Activated CD4-positive, alpha-beta T cell treated with anti-CD3 and anti-CD28 coated beads, Interleukin-2, Interleukin-4, amounts not matched to agents 100 ng/mL and 50 ng/mL, durations not matched to agents 16 hours and 8 hours (primary cell): ENCODE results near the gene RNLS.

Experiments used
- DNase-seq: peaks from one replicate; pipeline ENCODE4 v3.0.0-alpha.2; 2020; ENCODE audit warnings: low spot score

RNLS gene

DNA sequence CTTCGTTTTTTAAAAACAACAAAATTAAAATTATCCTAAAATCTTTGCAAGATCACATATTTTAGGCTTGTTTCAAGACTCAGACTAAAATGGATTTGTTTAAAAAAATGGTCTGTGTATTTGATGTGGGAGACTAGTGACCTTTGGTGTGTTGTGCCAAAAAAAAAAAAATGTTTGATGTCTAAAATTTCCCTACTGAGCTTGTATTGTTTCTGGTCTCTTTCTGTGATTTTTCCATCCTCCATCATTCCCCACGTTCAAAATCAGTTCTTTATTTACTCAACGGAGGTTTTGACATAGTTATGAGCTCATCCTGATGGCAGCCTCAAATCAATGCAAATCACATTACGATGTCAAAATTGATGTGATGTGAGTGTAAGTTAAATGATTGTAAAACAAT lies 326.2 kb downstream of the RNLS start:
- no peak for DNase-seq

DNA sequence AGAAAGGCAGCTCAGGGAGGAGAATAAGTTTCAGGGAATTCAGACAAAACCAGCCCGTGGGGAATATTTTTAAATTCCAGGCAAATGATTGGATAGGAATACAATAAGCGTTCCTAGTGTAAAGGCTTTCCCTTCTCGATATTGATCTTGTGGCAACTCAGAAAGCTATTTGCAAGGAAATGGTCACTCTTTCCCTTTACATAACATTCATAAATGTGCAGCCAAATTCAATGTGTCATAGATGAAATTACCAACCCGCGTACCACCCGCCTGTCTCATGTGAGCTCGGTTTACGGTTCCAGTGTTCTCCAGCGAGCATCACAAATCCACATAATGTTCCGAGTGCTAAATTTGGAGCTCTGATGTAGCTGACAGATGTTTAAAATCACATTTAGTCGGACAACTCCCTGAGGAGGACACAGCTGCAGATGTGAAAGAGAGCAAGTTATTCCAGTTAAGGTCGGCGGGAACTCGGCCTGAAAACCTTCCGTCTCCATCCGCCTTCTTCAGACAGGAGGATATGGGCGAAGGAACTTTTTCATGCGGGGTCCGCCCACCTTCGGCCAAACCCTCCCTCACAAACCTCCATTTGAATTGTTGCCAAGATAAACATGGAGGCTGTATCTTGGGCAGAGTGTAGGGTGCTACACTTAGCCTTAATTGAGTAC lies 327.0 kb downstream of the RNLS start:
- DNase-seq = no peak

DNA sequence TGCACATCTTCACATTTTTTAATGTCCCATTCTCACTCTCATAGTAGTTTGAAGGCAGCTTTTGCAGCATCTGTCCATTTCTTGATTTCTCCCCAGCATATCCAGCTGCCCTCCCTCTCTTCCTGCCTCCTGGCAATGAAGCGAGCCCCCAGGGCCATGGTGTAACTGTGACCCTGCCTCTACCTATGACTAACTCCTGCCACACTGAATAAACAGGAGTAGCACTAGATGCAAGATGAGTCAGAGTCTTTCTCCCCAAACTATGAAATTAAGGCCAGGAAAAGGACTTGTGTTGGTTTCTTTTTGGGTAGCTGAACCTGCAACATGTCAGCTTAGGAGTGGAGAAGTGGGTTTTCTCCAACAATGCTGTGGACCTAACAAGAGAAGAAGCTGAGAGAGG lies 329.0 kb downstream of the RNLS start:
- peak; percentile 42 for DNase-seq

DNA sequence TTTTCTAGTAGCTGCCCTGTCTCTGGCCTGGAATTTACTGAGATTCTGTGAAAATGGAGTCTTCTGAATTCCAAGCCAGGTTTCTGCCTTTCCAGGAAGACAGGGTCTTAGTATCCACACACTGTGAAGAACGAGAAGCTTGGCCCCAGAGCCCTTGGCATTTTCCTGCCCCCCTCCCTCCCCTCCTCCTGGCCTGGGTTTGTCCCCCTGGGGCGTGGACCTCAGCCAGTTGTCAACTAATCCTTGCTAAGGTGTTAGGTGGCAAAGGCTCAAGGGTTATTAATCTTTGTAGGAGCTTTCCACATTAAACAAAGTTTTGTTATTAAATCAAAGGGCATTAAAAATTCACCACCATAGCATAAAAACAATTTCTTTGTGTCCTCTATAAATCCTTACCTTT lies 329.5 kb downstream of the RNLS start:
- no peak for DNase-seq

DNA sequence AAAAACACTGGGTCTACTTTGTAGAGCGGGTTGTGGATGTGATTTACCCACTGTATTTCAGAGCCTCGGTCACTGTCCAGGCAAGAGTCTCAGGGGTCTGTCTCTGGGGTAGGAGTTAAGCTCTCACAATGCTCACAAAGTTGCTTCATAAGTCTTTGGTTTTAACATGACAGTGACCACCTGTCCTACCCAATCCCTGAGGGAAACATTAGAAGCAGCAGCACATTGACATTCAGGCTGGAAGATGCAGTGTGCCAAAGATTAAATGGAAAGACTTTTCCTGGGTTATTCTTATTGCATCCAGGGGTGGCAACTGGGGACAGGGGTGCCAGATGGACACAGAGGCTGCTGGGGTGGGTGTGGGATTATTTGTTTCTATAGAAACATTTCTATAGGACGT lies 330.0 kb downstream of the RNLS start:
- no peak for DNase-seq

DNA sequence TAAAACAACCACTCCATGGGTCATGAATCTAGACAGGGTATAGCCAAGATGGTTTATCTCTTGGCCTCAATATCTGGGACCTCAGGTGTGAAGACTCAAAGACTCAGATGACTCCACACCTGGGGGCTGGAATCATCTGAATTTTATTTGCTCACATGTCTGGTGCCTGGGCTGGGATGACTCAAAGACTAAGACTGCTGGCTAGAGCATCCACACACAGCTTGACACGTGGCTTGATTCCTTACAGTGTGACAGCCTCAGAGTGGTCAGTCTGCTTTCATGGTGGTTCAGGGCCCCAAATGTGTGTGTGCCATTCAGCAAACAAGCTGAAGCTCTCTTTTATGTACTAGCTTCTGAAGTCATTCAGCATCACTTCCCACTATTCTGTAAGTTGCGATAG lies 333.7 kb downstream of the RNLS start:
- DNase-seq = no peak

DNA sequence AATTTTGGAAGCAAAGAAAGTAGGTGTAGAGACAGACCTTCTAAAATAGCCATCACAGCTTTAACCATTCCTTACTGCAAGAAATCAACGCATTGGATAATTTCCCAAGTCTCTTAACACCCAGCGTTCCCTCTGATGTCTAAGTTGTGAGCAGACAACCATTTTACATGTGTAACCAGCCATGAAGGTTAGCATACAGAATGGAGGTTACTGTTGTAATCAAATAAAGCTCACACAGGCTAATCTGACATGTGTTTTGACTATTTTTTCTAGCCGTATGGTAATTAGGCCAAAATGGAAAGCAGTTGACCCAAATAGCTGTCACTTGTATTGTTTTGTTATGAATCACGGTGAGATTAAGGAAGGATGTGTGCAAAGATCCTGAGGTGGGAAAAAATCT lies 336.4 kb downstream of the RNLS start:
- no peak for DNase-seq

DNA sequence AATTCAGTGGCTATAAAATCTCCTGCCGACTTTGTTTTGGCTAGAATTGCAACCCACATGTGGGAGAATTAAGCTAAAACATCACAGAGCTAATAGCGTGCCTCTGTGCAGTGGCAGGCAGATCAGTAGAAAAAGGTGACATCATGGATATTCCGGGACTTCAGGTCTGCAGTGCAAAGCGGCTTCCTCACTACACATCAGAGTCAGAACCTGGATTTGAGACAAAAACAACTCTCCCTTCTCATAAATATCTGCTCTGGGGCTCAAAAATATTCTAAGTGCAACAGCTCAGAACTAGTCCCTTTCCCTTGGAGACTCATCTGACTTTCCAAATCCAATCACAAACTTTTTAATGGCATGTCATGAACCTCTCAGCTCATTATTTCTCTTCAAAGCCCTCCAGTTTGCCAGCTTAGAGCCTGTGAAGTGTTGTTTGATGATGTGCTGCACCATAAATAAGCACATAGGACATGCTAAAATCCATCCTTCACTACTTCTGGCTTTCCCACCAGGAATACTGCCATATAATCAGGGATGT lies 337.1 kb downstream of the RNLS start:
- no peak for DNase-seq

DNA sequence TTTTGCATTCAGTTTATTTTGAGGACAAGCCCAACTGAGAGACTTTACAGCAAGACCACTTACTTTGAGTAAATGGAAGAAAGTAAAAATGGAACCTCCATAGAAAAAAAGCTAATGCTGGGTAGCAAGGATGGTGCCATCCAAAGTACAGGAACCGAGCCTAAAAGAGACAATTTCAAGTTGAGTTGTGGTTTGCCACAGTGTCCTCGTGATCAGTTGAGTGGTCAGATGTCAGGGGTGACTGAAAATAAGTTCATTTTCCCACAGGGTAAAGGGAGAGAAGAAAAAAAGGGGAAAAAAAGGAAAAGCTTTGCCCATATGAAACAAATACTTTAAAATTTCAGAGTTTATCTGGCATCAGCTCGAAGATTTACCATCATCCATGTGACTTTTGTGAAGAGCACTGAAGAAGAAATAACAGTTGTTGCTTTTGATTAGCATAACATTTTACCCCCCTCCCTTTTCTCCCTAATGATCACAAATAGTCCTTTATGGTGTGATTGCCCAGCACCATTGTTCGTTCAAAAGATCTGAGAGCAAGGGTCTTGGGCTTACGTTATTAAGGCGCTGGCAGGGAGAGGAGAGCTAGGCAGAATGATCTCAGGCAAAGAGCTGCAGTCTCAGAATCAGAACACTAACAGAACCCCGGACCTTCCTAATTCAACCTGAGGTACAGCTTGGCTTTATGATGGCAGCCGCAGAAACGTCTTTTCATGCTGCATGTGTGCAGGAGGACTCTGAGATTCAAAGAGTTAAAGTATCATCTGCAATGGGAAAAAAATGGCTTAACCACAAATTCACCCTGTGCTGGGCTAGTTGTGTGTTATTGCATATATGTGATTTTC lies 338.1 kb downstream of the RNLS start:
- no peak for DNase-seq

DNA sequence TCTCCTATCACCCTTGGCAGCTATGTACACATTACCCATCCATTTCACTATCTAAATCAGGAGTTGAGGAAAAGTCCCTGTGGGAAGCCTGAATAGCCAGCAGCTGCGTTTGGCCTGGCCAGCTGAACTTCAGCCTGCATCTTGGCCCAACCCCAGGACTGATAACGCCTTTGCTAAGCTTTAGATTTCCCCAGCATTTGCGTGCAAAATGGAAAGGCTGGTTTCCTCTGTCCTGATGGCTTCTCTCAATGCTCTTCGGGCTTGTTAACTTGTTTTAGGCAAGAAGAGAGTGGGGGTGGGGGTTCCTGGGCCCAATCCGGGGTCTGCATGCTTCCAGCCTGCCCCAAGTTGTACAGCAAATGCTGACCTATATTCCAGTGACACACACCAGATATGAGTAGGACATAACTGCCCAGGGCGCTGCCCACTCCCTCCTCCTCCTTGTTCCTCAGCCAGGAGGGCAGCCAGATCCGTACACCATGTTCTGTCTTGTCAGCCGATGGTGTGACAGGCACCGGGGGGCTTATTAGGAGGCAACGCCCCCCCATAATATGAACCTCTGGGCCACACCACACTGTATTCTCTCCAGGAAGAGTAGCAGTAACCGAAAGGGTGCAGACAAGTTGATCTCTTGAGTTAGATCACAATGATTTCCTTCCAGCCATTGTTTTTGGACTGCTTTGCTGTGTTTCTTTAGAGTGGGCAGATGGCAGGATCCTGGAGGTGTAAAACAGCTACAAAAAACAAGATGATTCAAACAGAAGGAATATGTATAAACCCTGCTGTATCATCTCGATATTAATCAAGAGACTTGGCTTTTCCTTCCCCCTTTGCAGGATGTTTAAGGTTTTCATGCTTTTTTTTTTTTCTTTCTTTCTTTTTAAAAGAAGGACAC lies 339.0 kb downstream of the RNLS start:
- no peak for DNase-seq

DNA sequence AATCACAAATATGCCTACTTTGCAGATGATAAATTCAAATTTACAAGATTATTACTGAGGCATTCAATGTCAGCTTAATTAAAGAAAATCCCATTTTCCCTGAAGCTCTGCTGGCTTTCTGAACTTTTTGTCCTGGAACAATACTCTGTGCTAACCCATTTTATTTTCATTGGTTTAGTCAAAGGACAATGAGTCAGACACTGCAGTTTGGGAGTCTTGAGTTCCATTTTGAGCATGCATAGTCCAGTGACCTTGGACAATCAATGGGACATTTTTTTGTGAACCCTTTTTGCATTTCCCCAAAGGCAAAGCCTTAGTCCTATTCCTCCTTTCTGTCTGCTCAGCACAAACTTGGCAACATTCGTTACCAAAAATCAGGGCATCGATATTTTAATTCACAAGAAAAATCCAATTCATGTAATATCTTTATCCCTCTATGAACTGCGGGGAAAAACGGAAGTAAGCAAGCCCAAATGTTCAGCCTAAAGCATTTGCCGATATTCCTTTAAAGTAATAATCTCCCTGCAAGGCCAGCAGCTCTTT lies 339.8 kb downstream of the RNLS start:
- DNase-seq = no peak

DNA sequence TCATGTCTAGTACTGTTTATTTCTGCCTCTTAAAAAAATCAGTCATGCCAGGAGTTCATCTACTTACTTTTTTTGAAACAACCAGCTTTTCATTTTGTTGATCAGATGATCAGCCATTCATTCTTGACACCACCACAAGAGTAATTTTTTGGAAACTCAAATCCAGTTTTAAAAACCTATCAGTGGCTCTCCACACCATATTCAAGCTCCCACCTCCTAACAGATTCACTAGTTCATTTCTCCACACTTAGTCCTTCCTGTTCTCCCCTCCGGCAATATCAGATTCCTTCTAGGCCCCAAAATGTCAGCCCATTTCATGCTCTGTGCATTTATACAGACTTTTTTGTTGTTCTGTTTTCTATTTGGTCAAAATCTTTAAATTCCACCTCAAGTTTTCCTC lies 341.6 kb downstream of the RNLS start:
- no peak for DNase-seq

DNA sequence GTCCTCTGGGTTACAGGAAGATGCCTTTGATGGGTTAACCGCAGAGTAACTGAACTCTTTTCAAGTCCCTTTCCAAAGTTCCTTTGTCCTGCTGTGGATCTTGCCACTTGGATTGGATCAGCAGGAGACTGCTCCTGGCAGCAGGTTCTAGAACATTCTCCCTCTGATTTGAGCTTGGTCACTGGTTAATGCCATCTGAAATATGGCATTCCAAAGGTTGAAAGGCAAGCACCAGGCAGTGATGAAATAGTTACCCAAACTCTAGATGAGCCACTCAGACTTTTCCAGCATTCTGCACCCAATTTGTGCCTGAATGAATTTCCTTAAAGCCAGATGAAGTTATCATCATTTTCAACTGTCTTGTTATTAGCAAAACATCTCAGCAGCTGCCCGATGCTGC lies 343.9 kb downstream of the RNLS start:
- no peak for DNase-seq

DNA sequence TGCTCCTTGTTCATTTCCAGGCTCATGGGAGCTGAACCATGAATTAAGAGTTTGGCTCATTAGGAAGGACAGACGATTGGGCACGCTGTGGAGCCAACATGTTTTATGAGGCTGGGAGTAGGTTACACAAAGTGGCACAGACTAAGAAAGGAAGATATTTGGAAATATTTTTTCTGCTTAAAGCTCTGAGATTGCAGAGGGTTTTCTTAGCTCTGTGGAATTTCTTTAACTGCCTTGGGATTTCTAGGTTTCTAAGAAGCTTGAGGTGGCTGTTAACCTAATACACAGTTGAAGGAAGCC lies 344.6 kb downstream of the RNLS start:
- DNase-seq = no peak

DNA sequence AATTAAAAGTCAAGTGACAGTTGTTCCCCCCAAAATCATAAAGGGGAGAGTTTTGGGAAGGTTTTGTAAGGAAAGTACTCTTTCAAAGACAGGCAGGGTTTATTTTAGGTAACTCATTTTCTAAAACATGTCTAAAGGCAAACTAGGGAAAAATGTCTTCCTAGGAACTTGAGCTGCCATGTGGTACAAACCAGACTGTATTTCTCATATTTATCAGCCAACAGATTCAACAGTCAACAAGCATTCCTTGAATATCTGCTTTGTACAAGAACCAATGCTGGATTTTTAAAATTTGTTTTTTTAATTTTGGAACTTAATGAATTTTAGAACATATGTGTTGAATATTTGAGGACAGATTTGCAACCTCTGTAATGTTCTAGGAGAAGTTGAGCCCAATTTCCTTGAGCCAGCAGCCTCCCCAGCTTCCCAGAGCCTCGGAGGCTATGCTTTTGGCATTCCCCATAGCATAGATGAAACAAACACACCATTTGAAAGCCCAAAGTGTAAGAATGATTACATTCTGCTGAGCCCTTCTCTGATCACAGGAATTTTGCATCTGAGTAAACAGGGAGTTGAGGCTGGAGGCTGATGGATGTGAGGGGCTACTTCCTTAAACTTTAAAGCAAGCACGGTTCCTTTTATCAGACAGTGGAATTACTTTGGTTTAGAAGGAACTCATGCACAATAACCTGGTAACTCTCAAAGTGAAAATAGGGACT lies 345.1 kb downstream of the RNLS start:
- no peak for DNase-seq

DNA sequence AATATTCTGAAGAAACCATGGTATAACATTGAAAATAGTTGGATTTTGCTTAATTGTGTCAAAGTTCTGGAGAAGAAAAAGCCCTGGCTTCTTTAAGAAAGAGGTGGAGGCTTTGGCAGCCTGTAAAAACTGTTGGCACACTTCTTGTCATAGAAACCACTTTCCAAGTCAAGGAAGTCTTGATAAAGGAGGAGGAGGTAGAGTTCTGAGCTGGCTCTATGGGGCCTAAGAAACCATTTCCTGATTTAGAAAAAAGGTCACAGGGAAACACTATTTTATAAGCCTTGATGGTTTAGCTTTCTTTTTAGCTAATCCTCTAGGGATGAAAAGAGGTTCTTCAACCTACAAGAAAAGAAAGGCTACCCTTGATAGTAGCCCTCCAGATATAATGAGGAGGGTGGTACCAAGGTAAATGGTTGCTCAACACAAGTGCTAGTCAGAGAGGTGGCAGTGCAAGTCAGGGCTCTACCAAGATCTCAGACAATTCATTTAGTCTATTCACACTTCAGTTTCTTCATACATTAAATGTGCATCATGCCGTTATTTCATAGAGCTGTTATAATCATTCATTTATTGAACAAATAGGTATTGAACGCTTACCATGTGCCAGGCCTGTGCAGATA lies 346.9 kb downstream of the RNLS start:
- DNase-seq = no peak

DNA sequence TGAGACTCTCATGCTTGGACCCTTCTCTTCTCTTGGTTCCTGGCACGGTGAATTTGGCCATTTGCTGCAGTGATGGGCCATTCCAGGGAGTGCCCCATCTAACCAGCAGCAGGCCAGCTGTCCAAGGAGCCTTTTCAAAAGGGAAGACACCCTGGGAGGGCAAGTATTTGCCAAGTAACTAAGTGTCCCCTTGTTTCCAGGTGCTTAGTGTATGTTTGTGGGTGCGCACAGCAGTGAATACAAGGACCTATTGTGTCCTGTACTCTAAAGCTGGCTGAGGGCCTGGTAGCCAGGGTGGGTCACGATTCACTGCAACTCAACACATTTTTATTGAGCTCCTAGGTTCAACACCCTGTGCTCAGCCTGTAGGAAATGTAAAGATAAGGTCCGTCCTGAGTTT lies 348.8 kb downstream of the RNLS start:
- DNase-seq = no peak

DNA sequence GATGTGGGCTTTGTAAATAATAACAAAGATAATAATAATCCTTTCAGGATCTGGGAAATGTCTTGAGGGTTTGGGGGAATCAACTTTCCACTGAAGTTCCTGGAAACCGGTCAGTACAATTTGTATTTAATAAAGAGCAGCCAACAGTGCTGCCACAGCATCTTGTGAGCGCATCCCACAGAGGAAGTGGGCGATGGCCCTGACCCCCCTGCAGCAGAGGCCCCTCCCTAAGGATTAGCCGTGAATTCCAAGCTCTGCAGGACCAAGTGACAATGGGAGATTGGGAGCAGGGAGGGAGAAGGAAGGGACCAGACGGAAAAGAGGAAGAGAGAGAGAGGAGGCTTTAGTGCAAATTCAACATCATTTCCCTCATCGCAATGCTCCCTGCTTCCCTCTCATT lies 349.2 kb downstream of the RNLS start:
- no peak for DNase-seq

DNA sequence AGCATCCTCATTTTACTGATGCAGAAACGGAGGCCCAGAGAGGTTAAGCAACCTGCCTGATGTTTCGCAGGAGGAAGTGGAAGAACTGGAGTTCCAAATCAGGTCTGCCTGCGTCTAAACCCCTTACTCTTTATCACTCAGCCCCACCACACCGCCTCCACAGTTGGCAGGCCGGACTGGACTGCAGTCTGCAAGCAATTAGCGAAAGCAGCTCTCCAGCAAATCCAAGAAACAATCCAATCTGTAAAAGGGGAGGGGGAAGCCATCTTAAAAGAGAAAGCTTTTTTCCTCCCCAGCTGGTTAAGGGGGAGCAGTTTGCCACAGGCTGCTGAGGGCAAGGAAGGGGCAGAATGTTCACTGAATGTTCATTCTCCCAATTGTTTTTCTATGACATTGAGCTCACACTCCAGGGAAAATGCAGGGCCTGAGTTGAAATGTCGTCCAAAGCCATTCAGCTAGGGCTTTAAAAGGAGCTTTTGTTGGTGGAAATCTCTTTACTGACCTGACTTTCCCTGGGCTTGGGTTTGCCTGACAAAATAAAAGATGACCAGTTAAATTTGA lies 350.1 kb downstream of the RNLS start:
- DNase-seq = no peak

DNA sequence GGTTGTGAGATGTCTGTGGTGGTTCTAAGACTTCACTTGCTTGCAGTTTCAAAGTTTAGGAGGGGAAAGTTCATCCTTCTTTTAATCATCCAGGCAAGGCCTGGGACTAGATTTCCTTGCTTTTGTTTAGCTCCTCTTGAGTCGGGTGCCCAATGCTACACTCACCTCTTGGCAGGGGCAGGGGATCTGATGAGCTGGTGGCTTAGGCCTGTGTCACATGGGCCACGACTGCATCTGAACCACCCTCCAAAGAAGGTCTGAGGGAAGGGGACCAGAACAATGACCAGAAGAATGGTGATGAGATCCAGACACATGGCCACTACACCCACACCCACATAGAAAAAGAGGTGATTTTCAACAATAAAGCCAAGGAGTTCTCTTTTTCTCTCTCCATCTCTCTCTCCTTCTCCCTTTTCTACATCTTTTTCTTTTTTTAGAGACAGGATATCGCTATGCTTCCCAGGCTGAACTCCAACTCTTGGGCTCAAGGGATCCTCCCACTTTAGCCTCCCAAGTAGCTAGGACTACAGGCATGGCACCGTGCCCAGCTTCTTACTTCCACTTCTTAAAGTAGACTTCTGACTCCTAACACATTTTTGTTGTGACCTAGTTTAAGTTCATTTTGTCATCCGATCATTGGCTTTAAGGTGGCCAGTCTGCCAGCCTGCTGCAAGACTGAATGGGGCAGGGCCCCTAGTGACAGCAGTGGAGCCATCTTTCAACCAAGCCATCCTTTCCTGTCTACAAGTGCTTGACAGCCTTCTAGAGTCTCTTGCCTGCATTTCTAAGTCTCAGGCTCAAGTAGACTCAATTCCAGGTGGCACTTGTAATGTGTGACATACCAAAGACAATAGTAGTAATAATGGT lies 350.9 kb downstream of the RNLS start:
- no peak for DNase-seq
